ENCODE data around the gene GLUL.
A peak's percentile ranks its signal among the peaks of the same experiment; 100 is the strongest.

GLUL gene

GRCh38 chr1:182410620-182411273, 19.2 kb upstream of the GLUL start:
- Histone ChIP-seq H4K8ac (ENCODE audit: low read depth, low read length) (no peak overlapping the region), H3K23ac (ENCODE audit: low read length) (no peak overlapping the region), H3K27me3 (ENCODE audit: insufficient read depth, low read length, poor library complexity) (no peaks in the 10 kb centered on the region), H2BK120ac (ENCODE audit: low read depth, low read length) (no peak overlapping the region), H3K4me3 (ENCODE audit: low read length) (no peak overlapping the region), H3K27ac (ENCODE audit: low read depth, low read length) (no peak overlapping the region), H3K4ac (ENCODE audit: low read depth, low read length) (no peak overlapping the region), H4K5ac (ENCODE audit: low read length) (no peak overlapping the region), H2BK15ac (replicated peaks; ENCODE audit: low read depth) (no peak overlapping the region), H3K4me1 (ENCODE audit: control insufficient read depth, low read depth, low read length) (no peaks in the 10 kb centered on the region), H3K56ac (ENCODE audit: low read length) (no peak overlapping the region), H3K79me2 (ENCODE audit: control insufficient read depth, insufficient read depth, low read length) (no peaks in the 10 kb centered on the region), H3K79me1 (ENCODE audit: low read length) (no peaks in the 10 kb centered on the region), H2BK5ac (ENCODE audit: low read length) (no peak overlapping the region), H2AK5ac (ENCODE audit: low read length) (no peak overlapping the region), H3K18ac (ENCODE audit: low read length) (no peak overlapping the region), H3K4me2 (ENCODE audit: low read length) (no peak overlapping the region), H3K36me3 (ENCODE audit: control insufficient read depth, insufficient read depth, low read length) (no peaks in the 10 kb centered on the region), H3K9ac (ENCODE audit: low read length) (no peak overlapping the region)
- no peak for DNase-seq
- WGBS (ENCODE audit: extremely low coverage, insufficient coverage, low lambda C conversion rate), result no CpG with 5 or more reads among the region's 1 CpG

- Histone ChIP-seq H3K79me2 (ENCODE audit: control insufficient read depth, insufficient read depth, low read length) (no peaks in the 10 kb centered on the region), H3K9ac (ENCODE audit: low read length) (no peak overlapping the region), H3K79me1 (ENCODE audit: low read length) (no peaks in the 10 kb centered on the region), H3K4me2 (ENCODE audit: low read length) (no peak overlapping the region), H3K23ac (ENCODE audit: low read length) (no peak overlapping the region), H3K18ac (ENCODE audit: low read length) (no peak overlapping the region), H3K56ac (ENCODE audit: low read length) (no peak overlapping the region), H3K4ac (ENCODE audit: low read depth, low read length) (no peak overlapping the region), H3K4me1 (ENCODE audit: control insufficient read depth, low read depth, low read length) (no peaks in the 10 kb centered on the region), H3K27ac (ENCODE audit: low read depth, low read length) (no peak overlapping the region), H3K27me3 (ENCODE audit: insufficient read depth, low read length, poor library complexity) (no peaks in the 10 kb centered on the region), H2BK15ac (replicated peaks; ENCODE audit: low read depth) (no peak overlapping the region), H2AK5ac (ENCODE audit: low read length) (no peak overlapping the region), H4K5ac (ENCODE audit: low read length) (no peak overlapping the region), H3K4me3 (ENCODE audit: low read length) (no peak overlapping the region), H2BK5ac (ENCODE audit: low read length) (no peak overlapping the region), H2BK120ac (ENCODE audit: low read depth, low read length) (no peak overlapping the region), H4K8ac (ENCODE audit: low read depth, low read length) (no peak overlapping the region), H3K36me3 (ENCODE audit: control insufficient read depth, insufficient read depth, low read length) (no peaks in the 10 kb centered on the region)
- no CpG with 5 or more reads among the region's 4 CpGs for WGBS (ENCODE audit: extremely low coverage, insufficient coverage, low lambda C conversion rate)
- no peak for DNase-seq
These were observed 18.5 kb upstream of the GLUL start for GRCh38 chr1:182410138-182410537.

GRCh38 chr1:182408435-182409075, 17.0 kb upstream of the GLUL start:
- no CpG with 5 or more reads among the region's 3 CpGs for WGBS (ENCODE audit: extremely low coverage, insufficient coverage, low lambda C conversion rate)
- Histone ChIP-seq H3K79me1 (ENCODE audit: low read length) (no peaks in the 10 kb centered on the region), H2BK15ac (replicated peaks; ENCODE audit: low read depth) (no peak overlapping the region), H2BK120ac (ENCODE audit: low read depth, low read length) (no peak overlapping the region), H3K23ac (ENCODE audit: low read length) (no peak overlapping the region), H3K4me2 (ENCODE audit: low read length) (no peak overlapping the region), H2AK5ac (ENCODE audit: low read length) (no peak overlapping the region), H3K27ac (ENCODE audit: low read depth, low read length) (no peak overlapping the region), H2BK5ac (ENCODE audit: low read length) (no peak overlapping the region), H4K5ac (ENCODE audit: low read length) (no peak overlapping the region), H3K79me2 (ENCODE audit: control insufficient read depth, insufficient read depth, low read length) (no peaks in the 10 kb centered on the region), H3K27me3 (ENCODE audit: insufficient read depth, low read length, poor library complexity) (no peaks in the 10 kb centered on the region), H3K4ac (ENCODE audit: low read depth, low read length) (no peak overlapping the region), H3K4me1 (ENCODE audit: control insufficient read depth, low read depth, low read length) (no peaks in the 10 kb centered on the region), H3K36me3 (ENCODE audit: control insufficient read depth, insufficient read depth, low read length) (no peaks in the 10 kb centered on the region), H3K9ac (ENCODE audit: low read length) (no peak overlapping the region), H3K4me3 (ENCODE audit: low read length) (no peak overlapping the region), H4K8ac (ENCODE audit: low read depth, low read length) (no peak overlapping the region), H3K56ac (ENCODE audit: low read length) (no peak overlapping the region), H3K18ac (ENCODE audit: low read length) (no peak overlapping the region)
- DNase-seq, result peak; percentile 38

- Histone ChIP-seq H2AK5ac (ENCODE audit: low read length) (no peak overlapping the region), H4K5ac (ENCODE audit: low read length) (no peak overlapping the region), H2BK120ac (ENCODE audit: low read depth, low read length) (no peak overlapping the region), H2BK15ac (replicated peaks; ENCODE audit: low read depth) (no peak overlapping the region), H3K79me2 (ENCODE audit: control insufficient read depth, insufficient read depth, low read length) (no peaks in the 10 kb centered on the region), H3K4me3 (ENCODE audit: low read length) (no peak overlapping the region), H3K23ac (ENCODE audit: low read length) (no peak overlapping the region), H3K18ac (ENCODE audit: low read length) (no peak overlapping the region), H3K27me3 (ENCODE audit: insufficient read depth, low read length, poor library complexity) (no peaks in the 10 kb centered on the region), H3K4me2 (ENCODE audit: low read length) (no peak overlapping the region), H3K79me1 (ENCODE audit: low read length) (no peaks in the 10 kb centered on the region), H3K27ac (ENCODE audit: low read depth, low read length) (no peak overlapping the region), H3K4me1 (ENCODE audit: control insufficient read depth, low read depth, low read length) (no peaks in the 10 kb centered on the region), H2BK5ac (ENCODE audit: low read length) (no peak overlapping the region), H3K4ac (ENCODE audit: low read depth, low read length) (no peak overlapping the region), H4K8ac (ENCODE audit: low read depth, low read length) (no peak overlapping the region), H3K9ac (ENCODE audit: low read length) (no peak overlapping the region), H3K56ac (ENCODE audit: low read length) (no peak overlapping the region), H3K36me3 (ENCODE audit: control insufficient read depth, insufficient read depth, low read length) (no peaks in the 10 kb centered on the region)
- DNase-seq, result no peak
- WGBS (ENCODE audit: extremely low coverage, insufficient coverage, low lambda C conversion rate), result no CpG with 5 or more reads among the region's 3 CpGs
These were observed 16.1 kb upstream of the GLUL start for GRCh38 chr1:182407724-182408123.

- no peak overlapping the region for H3K18ac ChIP-seq (ENCODE audit: low read length)
- no peak overlapping the region for H4K5ac ChIP-seq (ENCODE audit: low read length)
- H3K4ac ChIP-seq (ENCODE audit: low read depth, low read length), result no peak overlapping the region
- no CpG with 5 or more reads among the region's 1 CpG for WGBS (ENCODE audit: extremely low coverage, insufficient coverage, low lambda C conversion rate)
- no peaks in the 10 kb centered on the region for H3K27me3 ChIP-seq (ENCODE audit: insufficient read depth, low read length, poor library complexity)
- H3K4me3 ChIP-seq (ENCODE audit: low read length), result no peak overlapping the region
- no peaks in the 10 kb centered on the region for H3K79me2 ChIP-seq (ENCODE audit: control insufficient read depth, insufficient read depth, low read length)
- H2BK15ac ChIP-seq (replicated peaks; ENCODE audit: low read depth), result no peak overlapping the region
- no peak overlapping the region for H3K56ac ChIP-seq (ENCODE audit: low read length)
- H3K4me2 ChIP-seq (ENCODE audit: low read length), result no peak overlapping the region
- H3K36me3 ChIP-seq (ENCODE audit: control insufficient read depth, insufficient read depth, low read length), result no peaks in the 10 kb centered on the region
- H3K79me1 ChIP-seq (ENCODE audit: low read length), result no peaks in the 10 kb centered on the region
- no peaks in the 10 kb centered on the region for H3K4me1 ChIP-seq (ENCODE audit: control insufficient read depth, low read depth, low read length)
- H4K8ac ChIP-seq (ENCODE audit: low read depth, low read length), result no peak overlapping the region
- H3K27ac ChIP-seq (ENCODE audit: low read depth, low read length), result no peak overlapping the region
- no peak overlapping the region for H2AK5ac ChIP-seq (ENCODE audit: low read length)
- no peak for DNase-seq
- H3K23ac ChIP-seq (ENCODE audit: low read length), result no peak overlapping the region
- H2BK5ac ChIP-seq (ENCODE audit: low read length), result no peak overlapping the region
- no peak overlapping the region for H2BK120ac ChIP-seq (ENCODE audit: low read depth, low read length)
- H3K9ac ChIP-seq (ENCODE audit: low read length), result no peak overlapping the region
These were observed 14.4 kb upstream of the GLUL start for GRCh38 chr1:182406012-182406411.

- H3K79me2 ChIP-seq (ENCODE audit: control insufficient read depth, insufficient read depth, low read length), result no peaks in the 10 kb centered on the region
- no peak overlapping the region for H3K4ac ChIP-seq (ENCODE audit: low read depth, low read length)
- no peak for DNase-seq
- no peak overlapping the region for H2BK120ac ChIP-seq (ENCODE audit: low read depth, low read length)
- H3K4me3 ChIP-seq (ENCODE audit: low read length), result no peak overlapping the region
- no peak overlapping the region for H3K23ac ChIP-seq (ENCODE audit: low read length)
- H2BK5ac ChIP-seq (ENCODE audit: low read length), result no peak overlapping the region
- H3K9ac ChIP-seq (ENCODE audit: low read length), result no peak overlapping the region
- WGBS (ENCODE audit: extremely low coverage, insufficient coverage, low lambda C conversion rate), result no CpG with 5 or more reads among the region's 1 CpG
- H3K79me1 ChIP-seq (ENCODE audit: low read length), result no peaks in the 10 kb centered on the region
- no peak overlapping the region for H4K8ac ChIP-seq (ENCODE audit: low read depth, low read length)
- H3K36me3 ChIP-seq (ENCODE audit: control insufficient read depth, insufficient read depth, low read length), result no peaks in the 10 kb centered on the region
- H3K4me2 ChIP-seq (ENCODE audit: low read length), result no peak overlapping the region
- H3K56ac ChIP-seq (ENCODE audit: low read length), result no peak overlapping the region
- no peak overlapping the region for H2BK15ac ChIP-seq (replicated peaks; ENCODE audit: low read depth)
- H3K27me3 ChIP-seq (ENCODE audit: insufficient read depth, low read length, poor library complexity), result no peaks in the 10 kb centered on the region
- H3K18ac ChIP-seq (ENCODE audit: low read length), result no peak overlapping the region
- no peak overlapping the region for H2AK5ac ChIP-seq (ENCODE audit: low read length)
- no peak overlapping the region for H4K5ac ChIP-seq (ENCODE audit: low read length)
- H3K27ac ChIP-seq (ENCODE audit: low read depth, low read length), result no peak overlapping the region
- H3K4me1 ChIP-seq (ENCODE audit: control insufficient read depth, low read depth, low read length), result no peaks in the 10 kb centered on the region
These were observed 14.0 kb upstream of the GLUL start for GRCh38 chr1:182405578-182405977.
